ENCODE results near the gene MROH7.

The MROH7 gene

GRCh38 chr1:54606096-54606989, 35.2 kb upstream of the MROH7 start:
- TF ChIP-seq ZNF677 (tag by site-specific recombination; IDR thresholded peaks at IDR 0.05) (no peak), ZNF473 (tag by site-specific recombination; IDR thresholded peaks at IDR 0.05) (no peak), ZNF792 (tag by site-specific recombination; IDR thresholded peaks at IDR 0.05) (no peak), ZFHX2 (tag by site-specific recombination; conservative IDR thresholded peaks at IDR 0.05) (peak; percentile 96), ZNF132 (tag by site-specific recombination; IDR thresholded peaks at IDR 0.05; ENCODE audit: borderline replicate concordance) (no peak), ZNF776 (tag by site-specific recombination; IDR thresholded peaks at IDR 0.05; ENCODE audit: borderline replicate concordance) (no peak), ZIC2 (tag by site-specific recombination; IDR thresholded peaks at IDR 0.05) (no peak), SETDB1 (IDR thresholded peaks at IDR 0.05; ENCODE audit: insufficient read length, low read length) (no peak), GLI4 (tag by site-specific recombination; IDR thresholded peaks at IDR 0.05) (0 out of 2 replicates have a peak, but pooled peaks have one; percentile 63), EGR2 (tag by site-specific recombination; IDR thresholded peaks at IDR 0.05; ENCODE audit: low read depth) (peak; percentile 93)
- H3K36me3 ChIP-seq (ENCODE audit: control insufficient read depth in 2 of 2, insufficient read depth in 1 of 2, low read length in 2 of 2) = no peaks in the 10 kb centered on the region
- no peaks in the 10 kb centered on the region for H3K9me3 ChIP-seq (ENCODE audit: control insufficient read depth, insufficient read depth, low read depth, low read length)
- ChIA-PET POLR2A (no interaction called here), CTCF (no interaction called here)
- H3K27ac ChIP-seq (ENCODE audit: extremely low read depth, low read depth, low read length) = no peak overlapping the region
- no peaks in the 10 kb centered on the region for H3K4me1 ChIP-seq (ENCODE audit: control insufficient read depth, insufficient read depth, low read length)
- no peak overlapping the region for H3K4me3 ChIP-seq (ENCODE audit: low read depth, low read length)

- no peak overlapping the region for H3K4me3 ChIP-seq (ENCODE audit: low read depth, low read length)
- H3K27ac ChIP-seq (ENCODE audit: extremely low read depth, low read depth, low read length) = no peak overlapping the region
- H3K9me3 ChIP-seq (ENCODE audit: control insufficient read depth, insufficient read depth, low read depth, low read length) = no peaks in the 10 kb centered on the region
- no peaks in the 10 kb centered on the region for H3K4me1 ChIP-seq (ENCODE audit: control insufficient read depth, insufficient read depth, low read length)
- CTCF ChIA-PET = no interaction called here
- no peak for TF ChIP-seq ZSCAN18 (tag by site-specific recombination; IDR thresholded peaks at IDR 0.05)
- TF ChIP-seq ZNF37A (tag by site-specific recombination; IDR thresholded peaks at IDR 0.05) = no peak
- TF ChIP-seq ZNF133 (tag by site-specific recombination; IDR thresholded peaks at IDR 0.05) = no peak
- no peak for TF ChIP-seq TRIM28 (IDR thresholded peaks at IDR 0.05; ENCODE audit: borderline replicate concordance, low read length)
- TF ChIP-seq MZF1 (tag by site-specific recombination; IDR thresholded peaks at IDR 0.05; ENCODE audit: borderline replicate concordance) = no peak
- TF ChIP-seq ZBTB6 (tag by site-specific recombination; IDR thresholded peaks at IDR 0.05) = no peak
- TF ChIP-seq ZNF473 (tag by site-specific recombination; IDR thresholded peaks at IDR 0.05) = no peak
- TF ChIP-seq PBX3 (CRISPR knock-in tag; IDR thresholded peaks at IDR 0.05) = no peak
- no peak for TF ChIP-seq ZNF707 (tag by site-specific recombination; IDR thresholded peaks at IDR 0.05)
- no peak for TF ChIP-seq PRDM1 (tag by site-specific recombination; IDR thresholded peaks at IDR 0.05)
- TF ChIP-seq ZNF488 (tag by site-specific recombination; IDR thresholded peaks at IDR 0.05) = no peak
- TF ChIP-seq GLI2 (tag by site-specific recombination; IDR thresholded peaks at IDR 0.05; ENCODE audit: borderline replicate concordance, low read depth) = no peak
- TF ChIP-seq ZNF223 (tag by site-specific recombination; IDR thresholded peaks at IDR 0.05) = no peak
- no peak for TF ChIP-seq ZNF350 (tag by site-specific recombination; IDR thresholded peaks at IDR 0.05)
- TF ChIP-seq ZNF23 (tag by site-specific recombination; IDR thresholded peaks at IDR 0.05; ENCODE audit: borderline replicate concordance) = no peak
- no peaks in the 10 kb centered on the region for H3K36me3 ChIP-seq (ENCODE audit: control insufficient read depth in 2 of 2, insufficient read depth in 1 of 2, low read length in 2 of 2)
- POLR2A ChIA-PET = no interaction called here
Observed at GRCh38 chr1:54606990-54607325, 34.6 kb upstream of the MROH7 start.
